Measurements from ENCODE around the gene HCRTR2.
"Not testable (repeated sequence)": the region's sequence is repeated elsewhere in the genome, so short reads cannot be mapped to it uniquely, and the experiment has no call there.

DNA sequence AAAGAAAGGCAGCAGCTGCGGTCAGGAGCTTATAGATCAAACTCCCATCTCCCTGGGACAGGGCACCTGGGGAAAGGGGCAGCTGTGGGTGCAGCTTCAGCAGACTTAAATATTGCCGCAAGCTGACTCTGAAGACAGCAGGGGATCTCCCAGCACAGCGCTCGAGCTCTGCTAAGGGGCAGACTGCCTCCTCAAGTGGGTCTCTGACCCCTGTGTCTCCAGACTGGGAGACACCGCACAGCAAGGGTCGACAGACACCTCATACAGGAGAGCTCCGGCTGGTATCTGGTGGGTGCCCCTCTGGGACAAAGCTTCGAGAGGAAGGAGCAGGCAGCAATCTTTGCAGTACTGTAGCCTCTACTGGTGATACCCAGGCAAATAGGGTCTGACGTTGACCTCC, 15.5 kb upstream of the HCRTR2 start:
- TF ChIP-seq, protein P1, sequence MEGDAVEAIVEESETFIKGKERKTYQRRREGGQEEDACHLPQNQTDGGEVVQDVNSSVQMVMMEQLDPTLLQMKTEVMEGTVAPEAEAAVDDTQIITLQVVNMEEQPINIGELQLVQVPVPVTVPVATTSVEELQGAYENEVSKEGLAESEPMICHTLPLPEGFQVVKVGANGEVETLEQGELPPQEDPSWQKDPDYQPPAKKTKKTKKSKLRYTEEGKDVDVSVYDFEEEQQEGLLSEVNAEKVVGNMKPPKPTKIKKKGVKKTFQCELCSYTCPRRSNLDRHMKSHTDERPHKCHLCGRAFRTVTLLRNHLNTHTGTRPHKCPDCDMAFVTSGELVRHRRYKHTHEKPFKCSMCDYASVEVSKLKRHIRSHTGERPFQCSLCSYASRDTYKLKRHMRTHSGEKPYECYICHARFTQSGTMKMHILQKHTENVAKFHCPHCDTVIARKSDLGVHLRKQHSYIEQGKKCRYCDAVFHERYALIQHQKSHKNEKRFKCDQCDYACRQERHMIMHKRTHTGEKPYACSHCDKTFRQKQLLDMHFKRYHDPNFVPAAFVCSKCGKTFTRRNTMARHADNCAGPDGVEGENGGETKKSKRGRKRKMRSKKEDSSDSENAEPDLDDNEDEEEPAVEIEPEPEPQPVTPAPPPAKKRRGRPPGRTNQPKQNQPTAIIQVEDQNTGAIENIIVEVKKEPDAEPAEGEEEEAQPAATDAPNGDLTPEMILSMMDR (IDR thresholded peaks at IDR 0.05; ENCODE audit: borderline replicate concordance, extremely low read depth, low read length, poor library complexity, severe bottlenecking): not testable (repeated sequence)
- TF ChIP-seq EZH2 (IDR thresholded peaks at IDR 0.05; ENCODE audit: borderline replicate concordance, low read depth, low read length, severe bottlenecking): not testable (repeated sequence)
